Neural progenitor cell (in vitro differentiated cells): Measurements from ENCODE around the gene DNAL4. TPM values are rescaled to one million over a fixed set of nuclear protein-coding genes. Genes with fewer than 3 reads are reported as not detected.
A peak's percentile ranks its signal among the peaks of the same experiment; 100 is the strongest.

Experiments used
- DNase-seq: peaks from one replicate; pipeline ENCODE4 v3.0.0-alpha.2; 2016; ENCODE audit warnings: low spot score
- H2AFZ ChIP-seq: fragments of 200-600 bp; sonication (generic); replicated peaks from 2 replicates; pipeline ENCODE4 v1.6.1; 2016; ENCODE audit warnings: antibody characterized with exemption
- H3F3A ChIP-seq: fragments of 200-600 bp; sonication (generic); 2 replicates; pipeline ENCODE4 v1.6.1; 2016; ENCODE audit warnings: antibody characterized with exemption, low read depth
- H3K27ac ChIP-seq: fragments of 200-600 bp; sonication (generic); 2 replicates; pipeline ENCODE4 v1.5.1; 2016; ENCODE audit warnings: mild to moderate bottlenecking
- H3K27me3 ChIP-seq: fragments of 200-600 bp; sonication (generic); 2 replicates; pipeline ENCODE4 v1.6.1; 2016; ENCODE audit warnings: mild to moderate bottlenecking, moderate library complexity
- H3K36me3 ChIP-seq: fragments of 200-600 bp; sonication (generic); 2 replicates; pipeline ENCODE4 v1.5.1; 2016
- H3K4me1 ChIP-seq: fragments of 200-600 bp; sonication (generic); 2 replicates; pipeline ENCODE4 v1.6.1; 2016; ENCODE audit warnings: mixed run types
- H3K4me2 ChIP-seq: fragments of 200-600 bp; sonication (generic); 2 replicates; pipeline ENCODE4 v1.6.1; 2016
- H3K4me3 ChIP-seq: fragments of 200-600 bp; sonication (generic); 2 replicates; pipeline ENCODE4 v1.5.1; 2016
- H3K79me2 ChIP-seq: fragments of 200-600 bp; sonication (generic); 2 replicates; pipeline ENCODE4 v1.6.1; 2016; ENCODE audit warnings: low read depth
- H3K9ac ChIP-seq: fragments of 200-600 bp; sonication (generic); 2 replicates; pipeline ENCODE4 v1.6.1; 2016
- H3K9me3 ChIP-seq: fragments of 200-600 bp; sonication (generic); 2 replicates; pipeline ENCODE4 v1.5.1; 2016; ENCODE audit warnings: low read depth
- H4K20me1 ChIP-seq: fragments of 200-600 bp; sonication (generic); 2 replicates; pipeline ENCODE4 v1.6.1; 2016; ENCODE audit warnings: low read depth
- H3K27ac Mint-ChIP-seq: 3 replicates; pipeline ENCODE4 v1.8.0; 2021; ENCODE audit warnings: mixed read lengths
- H3K27me3 Mint-ChIP-seq: 2 replicates; pipeline ENCODE4 v1.8.0; 2022; ENCODE audit warnings: low read depth, mild to moderate bottlenecking, inconsistent platforms, moderate library complexity, mixed read lengths; ENCODE audit not compliant: insufficient read depth
- H3K36me3 Mint-ChIP-seq: 3 replicates; pipeline ENCODE4 v1.8.0; 2021; ENCODE audit warnings: mixed read lengths
- H3K4me1 Mint-ChIP-seq: 3 replicates; pipeline ENCODE4 v1.8.0; 2021; ENCODE audit warnings: mixed read lengths
- H3K4me3 Mint-ChIP-seq: 3 replicates; pipeline ENCODE4 v1.8.0; 2021; ENCODE audit warnings: mild to moderate bottlenecking, moderate library complexity, mixed read lengths
- H3K9me3 Mint-ChIP-seq: 3 replicates; pipeline ENCODE4 v1.8.0; 2020; ENCODE audit warnings: mixed read lengths
- EZH2 ChIP-seq: fragments of 200-600 bp; sonication (generic); IDR thresholded peaks from 2 replicates; pipeline ENCODE4 v1.6.1; 2017; ENCODE audit warnings: antibody characterized with exemption, mild to moderate bottlenecking, moderate library complexity
- EZH2phosphoT487 ChIP-seq: fragments of 200-600 bp; sonication (generic); IDR thresholded peaks from 2 replicates; pipeline ENCODE4 v1.6.1; 2017; ENCODE audit warnings: antibody characterized with exemption
- total RNA-seq: library from RNA; depleted of rRNA; stranded (reverse); fragments of >200 nt; gene quantifications from 2 replicates; pipeline ENCODE4 v1.2.3, GENCODE V29; 2015; ENCODE audit warnings: low replicate concordance
- TF ChIP-seq, protein P1 (sequence below): fragments of 200-600 bp; sonication (generic); IDR thresholded peaks from 2 replicates; pipeline ENCODE4 v1.5.1; 2017; ENCODE audit warnings: antibody characterized with exemption, mild to moderate bottlenecking

The DNAL4 gene
- total RNA-seq, 1 donor from 2014 or later: 10.7 TPM

DNA sequence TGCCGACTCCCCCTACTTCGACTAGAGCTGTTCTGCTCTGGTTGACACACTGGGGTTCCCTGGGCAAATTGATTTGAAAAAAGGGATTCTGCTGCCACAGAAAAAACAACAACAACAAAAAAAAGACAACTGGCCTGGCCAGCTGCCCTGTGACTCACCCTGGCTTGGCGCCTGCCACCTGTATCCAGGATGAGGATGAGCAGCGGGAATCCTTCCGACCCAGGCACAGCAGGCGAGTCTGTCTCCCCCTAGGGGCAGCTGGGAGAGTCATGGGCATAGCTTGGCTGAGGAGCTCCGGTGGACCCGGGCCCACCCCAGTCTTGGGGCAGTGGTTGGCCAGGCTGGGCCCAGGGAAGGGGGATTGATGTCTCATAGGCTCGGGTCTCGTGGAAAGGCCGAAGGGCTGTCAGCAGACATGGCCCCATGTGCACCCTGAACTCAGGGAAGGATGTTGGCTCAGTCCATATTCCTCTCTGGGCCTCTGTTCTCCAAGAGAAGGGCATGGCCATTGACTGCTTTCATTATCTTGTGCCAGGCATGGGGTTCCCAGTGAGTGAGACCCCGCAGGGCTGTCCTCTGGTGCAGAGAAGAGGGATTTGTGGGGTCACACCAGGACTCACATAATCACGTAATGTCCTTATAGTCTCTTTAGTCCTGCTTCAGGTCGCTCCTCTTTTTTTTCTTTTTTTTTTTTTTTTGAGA lies 27.7 kb downstream of the DNAL4 start:
- Mint-ChIP-seq H3K9me3 (no peaks in the 10 kb centered on the region), H3K4me3 (no peak overlapping the region), H3K27me3 (peaks cover 6% of the 10 kb centered on the region), H3K36me3 (no peaks in the 10 kb centered on the region), H3K27ac (no peak overlapping the region), H3K4me1 (peaks cover 18% of the 10 kb centered on the region)
- H3K4me3 ChIP-seq: no peak overlapping the region
- no peaks in the 10 kb centered on the region for H3F3A ChIP-seq
- no peak overlapping the region for H2AFZ ChIP-seq
- H3K79me2 ChIP-seq: no peaks in the 10 kb centered on the region
- no peak overlapping the region for H3K9ac ChIP-seq
- TF ChIP-seq EZH2phosphoT487: no peak
- TF ChIP-seq, protein P1, sequence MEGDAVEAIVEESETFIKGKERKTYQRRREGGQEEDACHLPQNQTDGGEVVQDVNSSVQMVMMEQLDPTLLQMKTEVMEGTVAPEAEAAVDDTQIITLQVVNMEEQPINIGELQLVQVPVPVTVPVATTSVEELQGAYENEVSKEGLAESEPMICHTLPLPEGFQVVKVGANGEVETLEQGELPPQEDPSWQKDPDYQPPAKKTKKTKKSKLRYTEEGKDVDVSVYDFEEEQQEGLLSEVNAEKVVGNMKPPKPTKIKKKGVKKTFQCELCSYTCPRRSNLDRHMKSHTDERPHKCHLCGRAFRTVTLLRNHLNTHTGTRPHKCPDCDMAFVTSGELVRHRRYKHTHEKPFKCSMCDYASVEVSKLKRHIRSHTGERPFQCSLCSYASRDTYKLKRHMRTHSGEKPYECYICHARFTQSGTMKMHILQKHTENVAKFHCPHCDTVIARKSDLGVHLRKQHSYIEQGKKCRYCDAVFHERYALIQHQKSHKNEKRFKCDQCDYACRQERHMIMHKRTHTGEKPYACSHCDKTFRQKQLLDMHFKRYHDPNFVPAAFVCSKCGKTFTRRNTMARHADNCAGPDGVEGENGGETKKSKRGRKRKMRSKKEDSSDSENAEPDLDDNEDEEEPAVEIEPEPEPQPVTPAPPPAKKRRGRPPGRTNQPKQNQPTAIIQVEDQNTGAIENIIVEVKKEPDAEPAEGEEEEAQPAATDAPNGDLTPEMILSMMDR: peak; percentile 76
- no peaks in the 10 kb centered on the region for H3K9me3 ChIP-seq
- no peaks in the 10 kb centered on the region for H3K27me3 ChIP-seq
- peak; percentile 77 for DNase-seq
- H3K36me3 ChIP-seq: no peaks in the 10 kb centered on the region
- H3K27ac ChIP-seq: no peak overlapping the region
- no peaks in the 10 kb centered on the region for H4K20me1 ChIP-seq
- peaks cover 3% of the 10 kb centered on the region for H3K4me1 ChIP-seq
- no peak overlapping the region for H3K4me2 ChIP-seq

- Histone ChIP-seq H3F3A (no peaks in the 10 kb centered on the region), H2AFZ (no peak overlapping the region), H3K27ac (no peak overlapping the region), H3K27me3 (peaks cover under 1% of the 10 kb centered on the region), H3K36me3 (no peaks in the 10 kb centered on the region), H3K9me3 (no peaks in the 10 kb centered on the region), H4K20me1 (no peaks in the 10 kb centered on the region), H3K4me2 (no peak overlapping the region), H3K4me3 (no peak overlapping the region), H3K4me1 (peaks cover 9% of the 10 kb centered on the region), H3K79me2 (no peaks in the 10 kb centered on the region), H3K9ac (no peak overlapping the region)
- no peaks in the 10 kb centered on the region for H3K36me3 Mint-ChIP-seq
- TF ChIP-seq, protein P1: no peak
- TF ChIP-seq EZH2phosphoT487 (no peak), EZH2 (no peak)
- peaks cover 31% of the 10 kb centered on the region for H3K4me1 Mint-ChIP-seq
- no peaks in the 10 kb centered on the region for H3K9me3 Mint-ChIP-seq
- peak overlapping the region; percentile 90 for H3K27ac Mint-ChIP-seq
- H3K27me3 Mint-ChIP-seq: peaks cover 5% of the 10 kb centered on the region
- no peak for DNase-seq
- H3K4me3 Mint-ChIP-seq: peak overlapping the region; percentile 59
Measured at GRCh38 chr22:38762551-38762983, 31.4 kb downstream of the DNAL4 start.

GRCh38 chr22:38761202-38762162 lies 32.5 kb downstream of the DNAL4 start:
- DNase-seq: no peak
- H3K9ac ChIP-seq: no peak overlapping the region
- no peaks in the 10 kb centered on the region for H3K9me3 ChIP-seq
- H3F3A ChIP-seq: peaks cover 7% of the 10 kb centered on the region
- H3K4me1 ChIP-seq: peaks cover 13% of the 10 kb centered on the region
- Mint-ChIP-seq H3K4me1 (peaks cover 39% of the 10 kb centered on the region), H3K4me3 (no peak overlapping the region), H3K27me3 (peaks cover 5% of the 10 kb centered on the region), H3K9me3 (no peaks in the 10 kb centered on the region), H3K27ac (no peak overlapping the region), H3K36me3 (no peaks in the 10 kb centered on the region)
- TF ChIP-seq EZH2phosphoT487 (no peak), EZH2 (no peak)
- TF ChIP-seq, protein P1: no peak
- H4K20me1 ChIP-seq: no peaks in the 10 kb centered on the region
- no peak overlapping the region for H2AFZ ChIP-seq
- no peaks in the 10 kb centered on the region for H3K36me3 ChIP-seq
- H3K4me3 ChIP-seq: no peak overlapping the region
- no peaks in the 10 kb centered on the region for H3K79me2 ChIP-seq
- H3K4me2 ChIP-seq: no peak overlapping the region
- H3K27me3 ChIP-seq: peaks cover 11% of the 10 kb centered on the region
- H3K27ac ChIP-seq: no peak overlapping the region
